Parathyroid adenoma (tissue), 2 donors: ENCODE data around the gene MALRD1.

Experiments
- H2AFZ ChIP-seq: fragments of 300-600 bp; sonication (generic); one replicate; pipeline ENCODE4 v1.7.0; 2017; ENCODE audit warnings: antibody characterized with exemption, mild to moderate bottlenecking
- H3K27ac ChIP-seq: fragments of 300-600 bp; sonication (generic); one replicate; pipeline ENCODE4 v1.7.0; 2017
- H3K27me3 ChIP-seq: fragments of 300-600 bp; sonication (generic); one replicate; pipeline ENCODE4 v1.7.0; 2017; ENCODE audit warnings: low read length; ENCODE audit not compliant: control insufficient read depth, insufficient read depth
- H3K36me3 ChIP-seq: fragments of 300-600 bp; sonication (generic); one replicate; pipeline ENCODE4 v1.7.0; 2017; ENCODE audit warnings: low read length; ENCODE audit not compliant: control insufficient read depth, insufficient read depth
- H3K4me1 ChIP-seq: fragments of 300-600 bp; sonication (generic); one replicate; pipeline ENCODE4 v1.7.0; 2017; ENCODE audit warnings: control low read depth
- H3K4me2 ChIP-seq: fragments of 300-600 bp; sonication (generic); one replicate; pipeline ENCODE4 v1.7.0; 2017; ENCODE audit warnings: low read length
- H3K4me3 ChIP-seq: fragments of 300-600 bp; sonication (generic); one replicate; pipeline ENCODE4 v1.7.0; 2017; ENCODE audit warnings: low read depth, low read length
- H3K79me2 ChIP-seq: fragments of 300-600 bp; sonication (generic); one replicate; pipeline ENCODE4 v1.7.0; 2017; ENCODE audit warnings: control low read depth
- H3K9ac ChIP-seq: fragments of 300-600 bp; sonication (generic); one replicate; pipeline ENCODE4 v1.7.0; 2017; ENCODE audit warnings: mild to moderate bottlenecking
- H3K9me3 ChIP-seq: fragments of 300-600 bp; sonication (generic); one replicate; pipeline ENCODE4 v1.7.0; 2017; ENCODE audit warnings: low read length; ENCODE audit not compliant: control insufficient read depth
- CTCF ChIP-seq: fragments of 300-600 bp; sonication (generic); IDR thresholded peaks from one replicate; pipeline ENCODE4 v1.7.0; 2017; ENCODE audit warnings: antibody characterized with exemption, mild to moderate bottlenecking
- donor health status: primary hyperparathyroidism.

The MALRD1 gene

GRCh38 chr10:19453967-19454366 is 405.4 kb downstream of the MALRD1 start:
- no peaks in the 10 kb centered on the region for H3K9me3 ChIP-seq
- H3K4me3 ChIP-seq = no peak overlapping the region

GRCh38 chr10:19461588-19461987 is 413.0 kb downstream of the MALRD1 start:
- H3K9ac ChIP-seq = no peak overlapping the region
- H3K9me3 ChIP-seq = no peaks in the 10 kb centered on the region
- H3K27ac ChIP-seq = no peak overlapping the region
- H2AFZ ChIP-seq = no peak overlapping the region
- H3K4me1 ChIP-seq = no peaks in the 10 kb centered on the region
- no peak overlapping the region for H3K4me3 ChIP-seq
- H3K4me2 ChIP-seq = no peak overlapping the region
- H3K27me3 ChIP-seq = no peaks in the 10 kb centered on the region
- no peak for TF ChIP-seq CTCF
- no peaks in the 10 kb centered on the region for H3K36me3 ChIP-seq
- no peaks in the 10 kb centered on the region for H3K79me2 ChIP-seq

More at GRCh38 chr10:19453967-19454366, 405.4 kb downstream of the MALRD1 start:
- TF ChIP-seq CTCF = no peak
- no peaks in the 10 kb centered on the region for H3K27me3 ChIP-seq
- no peaks in the 10 kb centered on the region for H3K79me2 ChIP-seq
- no peak overlapping the region for H2AFZ ChIP-seq
- H3K36me3 ChIP-seq = no peaks in the 10 kb centered on the region
- no peak overlapping the region for H3K4me2 ChIP-seq
- no peak overlapping the region for H3K27ac ChIP-seq
- no peak overlapping the region for H3K9ac ChIP-seq
- H3K4me1 ChIP-seq = no peaks in the 10 kb centered on the region

- TF ChIP-seq CTCF = no peak
- Histone ChIP-seq H3K27me3 (no peaks in the 10 kb centered on the region), H3K4me2 (no peak overlapping the region), H3K9ac (no peak overlapping the region), H3K79me2 (no peaks in the 10 kb centered on the region), H3K4me1 (no peaks in the 10 kb centered on the region), H3K36me3 (peaks cover 3% of the 10 kb centered on the region), H3K27ac (no peak overlapping the region), H2AFZ (no peak overlapping the region), H3K9me3 (no peaks in the 10 kb centered on the region), H3K4me3 (no peak overlapping the region)
Observed at GRCh38 chr10:19466709-19467108, 418.1 kb downstream of the MALRD1 start.

GRCh38 chr10:19468413-19468812 is 419.8 kb downstream of the MALRD1 start:
- H2AFZ ChIP-seq = no peak overlapping the region
- H3K36me3 ChIP-seq = peaks cover 3% of the 10 kb centered on the region
- no peak overlapping the region for H3K4me2 ChIP-seq
- H3K27me3 ChIP-seq = no peaks in the 10 kb centered on the region
- H3K4me3 ChIP-seq = no peak overlapping the region
- no peak for TF ChIP-seq CTCF
- no peaks in the 10 kb centered on the region for H3K79me2 ChIP-seq
- H3K9me3 ChIP-seq = no peaks in the 10 kb centered on the region
- H3K4me1 ChIP-seq = no peaks in the 10 kb centered on the region
- no peak overlapping the region for H3K9ac ChIP-seq
- no peak overlapping the region for H3K27ac ChIP-seq

GRCh38 chr10:19469521-19469920 is 420.9 kb downstream of the MALRD1 start:
- no peaks in the 10 kb centered on the region for H3K27me3 ChIP-seq
- H3K27ac ChIP-seq = no peak overlapping the region
- TF ChIP-seq CTCF = no peak
- H3K4me1 ChIP-seq = no peaks in the 10 kb centered on the region
- no peak overlapping the region for H3K4me2 ChIP-seq
- no peak overlapping the region for H2AFZ ChIP-seq
- H3K9ac ChIP-seq = no peak overlapping the region
- H3K4me3 ChIP-seq = no peak overlapping the region
- no peaks in the 10 kb centered on the region for H3K79me2 ChIP-seq
- peaks cover 3% of the 10 kb centered on the region for H3K36me3 ChIP-seq
- H3K9me3 ChIP-seq = no peaks in the 10 kb centered on the region
